HCT116 (cell line): ENCODE results near the gene MEI1.

Experiments
- CEBPB ChIP-seq: IDR thresholded peaks from 2 replicates; pipeline ENCODE4 v1.6.1; 2012; ENCODE audit warnings: low read depth
- EZH2 ChIP-seq: fragments of 200-600 bp; sonication (generic); IDR thresholded peaks from 2 replicates; pipeline ENCODE4 v1.6.1; 2017; ENCODE audit warnings: antibody characterized with exemption, mixed run types
- POLR2A ChIP-seq: IDR thresholded peaks from 2 replicates; pipeline ENCODE4 v1.7.0; 2011; ENCODE audit warnings: borderline replicate concordance; ENCODE audit not compliant: insufficient read depth, insufficient read length; ENCODE audit errors: extremely low read depth
- POLR2AphosphoS5 ChIP-seq: IDR thresholded peaks from 2 replicates; pipeline ENCODE4 v1.6.1; 2011; ENCODE audit warnings: mild to moderate bottlenecking, low read depth, low read length, moderate library complexity
- RAD21 ChIP-seq: IDR thresholded peaks from 2 replicates; pipeline ENCODE4 v1.6.1; 2012; ENCODE audit warnings: low read depth, mild to moderate bottlenecking
- ZFX ChIP-seq: fragments of 450-650 bp; IDR thresholded peaks from 2 replicates; pipeline ENCODE4 v1.6.1; 2017
- TF ChIP-seq, protein P1 (sequence below), 3 experiments: fragments of 200-600 bp in 1 of 3; sonication (generic) in 1 of 3; IDR thresholded peaks in 2 of 3; conservative IDR thresholded peaks in 1 of 3; 2 replicates each; pipeline ENCODE4 v1.5.1; 2012 to 2017; ENCODE audit warnings: low read depth in 2 of 3, low read length in 2 of 3, antibody characterized with exemption in 1 of 3, borderline replicate concordance in 1 of 3, control low read depth in 1 of 3, mild to moderate bottlenecking in 1 of 3, mixed read lengths in 1 of 3, mixed run types in 1 of 3, moderate library complexity in 1 of 3; ENCODE audit not compliant: insufficient read depth in 1 of 3
- TF ChIP-seq, protein P2 (sequence below): IDR thresholded peaks from 2 replicates; pipeline ENCODE4 v1.6.1; 2011; ENCODE audit warnings: mild to moderate bottlenecking, low read length, moderate library complexity; ENCODE audit not compliant: insufficient replicate concordance; ENCODE audit errors: extremely low read depth

DNA sequence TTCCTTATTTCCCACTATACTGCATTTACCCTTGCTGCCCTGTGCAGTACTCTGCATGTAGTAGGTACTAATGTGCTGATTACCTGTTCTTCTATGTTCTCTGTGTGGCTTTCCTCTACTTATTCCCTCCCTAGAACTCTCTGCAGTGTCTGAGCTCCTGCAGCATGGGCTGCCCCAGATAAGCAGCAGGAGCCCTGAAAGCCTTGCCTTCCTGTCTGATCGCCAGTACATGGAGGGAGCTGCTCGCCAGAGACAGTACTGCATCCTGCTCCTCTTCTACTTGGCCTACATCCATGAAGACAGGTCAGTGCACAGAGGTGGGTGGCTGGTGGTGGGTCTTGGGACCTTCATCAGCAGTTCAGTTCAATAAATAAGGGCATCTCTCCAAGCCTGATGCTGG is 58.9 kb downstream of the MEI1 start:
- TF ChIP-seq POLR2A, result no peak
- no peak for TF ChIP-seq EZH2
- no peak for TF ChIP-seq CEBPB
- TF ChIP-seq, protein P1, sequence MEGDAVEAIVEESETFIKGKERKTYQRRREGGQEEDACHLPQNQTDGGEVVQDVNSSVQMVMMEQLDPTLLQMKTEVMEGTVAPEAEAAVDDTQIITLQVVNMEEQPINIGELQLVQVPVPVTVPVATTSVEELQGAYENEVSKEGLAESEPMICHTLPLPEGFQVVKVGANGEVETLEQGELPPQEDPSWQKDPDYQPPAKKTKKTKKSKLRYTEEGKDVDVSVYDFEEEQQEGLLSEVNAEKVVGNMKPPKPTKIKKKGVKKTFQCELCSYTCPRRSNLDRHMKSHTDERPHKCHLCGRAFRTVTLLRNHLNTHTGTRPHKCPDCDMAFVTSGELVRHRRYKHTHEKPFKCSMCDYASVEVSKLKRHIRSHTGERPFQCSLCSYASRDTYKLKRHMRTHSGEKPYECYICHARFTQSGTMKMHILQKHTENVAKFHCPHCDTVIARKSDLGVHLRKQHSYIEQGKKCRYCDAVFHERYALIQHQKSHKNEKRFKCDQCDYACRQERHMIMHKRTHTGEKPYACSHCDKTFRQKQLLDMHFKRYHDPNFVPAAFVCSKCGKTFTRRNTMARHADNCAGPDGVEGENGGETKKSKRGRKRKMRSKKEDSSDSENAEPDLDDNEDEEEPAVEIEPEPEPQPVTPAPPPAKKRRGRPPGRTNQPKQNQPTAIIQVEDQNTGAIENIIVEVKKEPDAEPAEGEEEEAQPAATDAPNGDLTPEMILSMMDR (IDR thresholded peaks at IDR 0.05 in 2 of 3, conservative IDR thresholded peaks at IDR 0.05 in 1 of 3; ENCODE audit: borderline replicate concordance in 1 of 3, insufficient read depth in 1 of 3, low read depth in 2 of 3, low read length in 2 of 3), result no peak
- no peak for TF ChIP-seq RAD21
- TF ChIP-seq, protein P2, sequence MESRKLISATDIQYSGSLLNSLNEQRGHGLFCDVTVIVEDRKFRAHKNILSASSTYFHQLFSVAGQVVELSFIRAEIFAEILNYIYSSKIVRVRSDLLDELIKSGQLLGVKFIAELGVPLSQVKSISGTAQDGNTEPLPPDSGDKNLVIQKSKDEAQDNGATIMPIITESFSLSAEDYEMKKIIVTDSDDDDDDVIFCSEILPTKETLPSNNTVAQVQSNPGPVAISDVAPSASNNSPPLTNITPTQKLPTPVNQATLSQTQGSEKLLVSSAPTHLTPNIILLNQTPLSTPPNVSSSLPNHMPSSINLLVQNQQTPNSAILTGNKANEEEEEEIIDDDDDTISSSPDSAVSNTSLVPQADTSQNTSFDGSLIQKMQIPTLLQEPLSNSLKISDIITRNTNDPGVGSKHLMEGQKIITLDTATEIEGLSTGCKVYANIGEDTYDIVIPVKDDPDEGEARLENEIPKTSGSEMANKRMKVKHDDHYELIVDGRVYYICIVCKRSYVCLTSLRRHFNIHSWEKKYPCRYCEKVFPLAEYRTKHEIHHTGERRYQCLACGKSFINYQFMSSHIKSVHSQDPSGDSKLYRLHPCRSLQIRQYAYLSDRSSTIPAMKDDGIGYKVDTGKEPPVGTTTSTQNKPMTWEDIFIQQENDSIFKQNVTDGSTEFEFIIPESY, result no peak
- TF ChIP-seq POLR2AphosphoS5, result no peak
- TF ChIP-seq ZFX, result no peak
